ENCODE measurements around the gene OR14C36. TPM values are rescaled to one million over a fixed set of nuclear protein-coding genes. Genes with fewer than 3 reads are reported as not detected.
"Not testable (repeated sequence)": the region's sequence is repeated elsewhere in the genome, so short reads cannot be mapped to it uniquely, and the experiment has no call there.

The OR14C36 gene
- polyA plus RNA-seq (2012; ENCODE audit: insufficient read depth, insufficient read length), result not detected

DNA sequence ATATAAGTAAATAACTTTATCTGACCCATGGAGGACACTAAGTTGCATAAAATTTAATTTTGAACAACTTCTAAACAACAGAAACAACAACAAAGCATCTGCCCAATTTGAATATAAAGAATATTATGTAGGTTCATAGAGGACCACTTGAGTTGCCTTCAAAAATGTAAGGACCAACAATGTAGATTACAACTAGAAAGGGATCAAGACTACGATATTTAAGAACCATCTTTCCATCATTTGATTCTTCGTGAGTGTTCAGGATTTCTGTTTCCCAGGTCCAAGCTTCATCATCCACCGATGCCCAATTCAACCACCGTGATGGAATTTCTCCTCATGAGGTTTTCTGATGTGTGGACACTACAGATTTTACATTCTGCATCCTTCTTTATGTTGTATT is at the start of gene OR14C36:
Gene OR14C36, plus strand, starts transcription at position 301 of the 400 bp plus-strand sequence. Its CDS starts 0 bp downstream, at position 301.
- H3K4me3 ChIP-seq (ENCODE audit: low read length), result no peak within 1 kb of the TSS
- no peak for DNase-seq (ENCODE audit: low read depth, low spot score)

GRCh38 chr1:248303324-248303723 is 45.3 kb upstream of the OR14C36 start, which contains the start of gene OR2T12:
Gene OR2T12 (minus strand): TSS chr1:248303424. CDS start chr1:248295578, 7,846 bp downstream.
- DNase-seq (ENCODE audit: low read depth, low spot score), result no peak
- no peak within 1 kb of the TSS for H3K4me3 ChIP-seq (ENCODE audit: low read length)

GRCh38 chr1:248305672-248306071 is 42.9 kb upstream of the OR14C36 start:
- H3K4me3 ChIP-seq (ENCODE audit: low read length), result not testable (repeated sequence)

DNA sequence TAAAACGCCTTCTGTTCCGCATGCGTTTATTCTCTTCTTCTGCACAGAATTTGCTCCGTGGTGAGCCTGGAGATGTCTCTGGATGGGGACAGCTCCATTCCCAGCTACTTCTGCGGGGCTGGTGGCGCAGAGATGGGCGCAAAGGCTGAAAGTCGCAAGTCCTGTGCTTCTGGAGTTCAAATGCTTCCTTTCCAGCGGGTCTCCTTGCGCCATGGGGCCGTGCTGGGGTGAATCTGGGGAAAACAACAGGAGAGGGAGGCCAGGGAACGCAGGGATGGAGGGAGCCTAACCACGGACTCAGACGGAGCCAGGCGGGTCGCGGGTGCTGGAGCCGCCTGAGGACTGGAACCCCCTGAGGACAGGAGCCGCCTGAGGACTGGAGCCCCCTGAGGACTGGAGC is 42.5 kb upstream of the OR14C36 start:
- H3K4me3 ChIP-seq (ENCODE audit: low read length), result no peak overlapping the region
- DNase-seq (ENCODE audit: low read depth, low spot score), result no peak

More at GRCh38 chr1:248305672-248306071, 42.9 kb upstream of the OR14C36 start:
- DNase-seq (ENCODE audit: low read depth, low spot score), result not testable (repeated sequence)

- DNase-seq (ENCODE audit: low read depth, low spot score), result not testable (repeated sequence)
These were observed 41.8 kb upstream of the OR14C36 start for GRCh38 chr1:248306740-248307139.

GRCh38 chr1:248316796-248317195 is 31.8 kb upstream of the OR14C36 start:
- DNase-seq (ENCODE audit: low read depth, low spot score), result no peak
- H3K4me3 ChIP-seq (ENCODE audit: low read length), result no peak overlapping the region

More at GRCh38 chr1:248306740-248307139, 41.8 kb upstream of the OR14C36 start:
- H3K4me3 ChIP-seq (ENCODE audit: low read length), result not testable (repeated sequence)

DNA sequence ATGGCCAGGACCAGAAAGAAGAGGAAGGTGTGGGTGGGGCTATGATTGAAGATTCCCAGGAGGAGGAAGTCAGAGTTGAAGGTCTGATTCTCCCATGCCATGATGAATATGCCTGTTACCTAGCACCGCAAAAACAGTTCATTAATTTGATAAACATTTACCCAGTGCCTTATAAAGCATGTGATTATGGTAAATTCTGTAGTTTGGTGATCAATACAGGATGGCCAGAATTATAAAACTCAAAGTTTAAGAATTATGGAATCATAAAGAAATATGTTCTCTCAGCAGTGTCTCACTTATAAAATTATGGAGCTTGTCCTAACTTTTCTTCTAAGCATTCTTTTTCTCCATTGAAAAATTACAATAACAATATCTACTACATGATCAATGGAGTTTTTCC is 24.1 kb upstream of the OR14C36 start, which contains the start of gene OR2M7:
Gene OR2M7, minus strand, starts transcription at position 101 of the 400 bp plus-strand sequence. Its CDS starts 0 bp downstream, at position 101.
- no peak within 1 kb of the TSS for H3K4me3 ChIP-seq (ENCODE audit: low read length)
- no peak for DNase-seq (ENCODE audit: low read depth, low spot score)

- no peak overlapping the region for H3K4me3 ChIP-seq (ENCODE audit: low read length)
- DNase-seq (ENCODE audit: low read depth, low spot score), result no peak
These were observed 5.1 kb upstream of the OR14C36 start for GRCh38 chr1:248343451-248343850.

GRCh38 chr1:248359415-248359814 is 10.8 kb downstream of the OR14C36 start:
- DNase-seq (ENCODE audit: low read depth, low spot score), result no peak
- H3K4me3 ChIP-seq (ENCODE audit: low read length), result no peak overlapping the region

DNA sequence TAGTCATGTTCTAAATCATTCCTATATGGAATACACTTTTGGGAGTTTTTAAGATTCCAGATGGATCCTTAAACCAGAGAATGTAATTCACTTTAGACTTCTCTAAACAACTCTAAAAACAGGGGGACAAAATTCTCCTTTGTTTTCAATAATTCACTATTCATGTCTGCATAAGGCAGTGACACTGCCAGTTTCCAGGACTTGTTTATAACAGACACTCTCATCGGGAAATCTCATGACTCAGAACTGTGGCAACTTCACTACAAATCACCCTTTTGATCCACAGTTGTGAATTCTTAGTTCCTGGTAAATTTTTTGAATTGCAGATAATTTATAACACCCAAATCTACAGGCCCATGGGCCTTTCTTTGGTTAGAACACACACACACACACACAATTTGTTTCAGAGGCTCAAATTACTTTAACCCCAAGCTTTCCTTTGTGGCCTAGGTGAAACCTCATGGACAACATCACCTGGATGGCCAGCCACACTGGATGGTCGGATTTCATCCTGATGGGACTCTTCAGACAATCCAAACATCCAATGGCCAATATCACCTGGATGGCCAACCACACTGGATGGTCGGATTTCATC is 12.6 kb downstream of the OR14C36 start, which contains the start of gene OR2T4:
Gene OR2T4, plus strand, starts transcription at position 545 of the 595 bp plus-strand sequence. Its CDS starts 0 bp downstream, at position 545.
- DNase-seq (ENCODE audit: low read depth, low spot score), result no peak
- H3K4me3 ChIP-seq (ENCODE audit: low read length), result no peak within 1 kb of the TSS

DNA sequence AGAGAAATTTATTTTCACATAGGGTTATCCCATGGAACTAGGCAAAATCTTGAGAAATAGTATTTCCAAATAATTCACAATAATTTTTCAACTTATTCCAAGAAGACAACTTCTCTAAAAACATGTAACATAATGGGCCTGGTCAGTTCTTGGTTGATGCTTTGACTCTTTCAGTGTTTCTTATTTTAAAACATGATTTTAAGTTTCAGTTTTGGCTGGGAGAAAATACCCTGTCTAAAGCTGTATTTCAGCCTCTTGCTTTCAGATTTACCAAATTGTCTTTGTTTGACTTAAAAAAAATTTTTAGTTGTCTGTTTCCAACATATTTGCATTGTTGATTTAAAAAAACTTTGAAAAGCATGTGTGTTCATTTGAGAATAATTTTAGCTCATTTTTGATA is 18.0 kb downstream of the OR14C36 start:
- DNase-seq (ENCODE audit: low read depth, low spot score), result no peak
- no peak overlapping the region for H3K4me3 ChIP-seq (ENCODE audit: low read length)

- peak; percentile 5 for DNase-seq (ENCODE audit: low read depth, low spot score)
These were observed 23.8 kb downstream of the OR14C36 start for GRCh38 chr1:248372394-248372793.

GRCh38 chr1:248373761-248374160 is 25.2 kb downstream of the OR14C36 start:
- no peak for DNase-seq (ENCODE audit: low read depth, low spot score)
- H3K4me3 ChIP-seq (ENCODE audit: low read length), result no peak overlapping the region

More at GRCh38 chr1:248372394-248372793, 23.8 kb downstream of the OR14C36 start:
- no peak overlapping the region for H3K4me3 ChIP-seq (ENCODE audit: low read length)

GRCh38 chr1:248375446-248375845 is 26.9 kb downstream of the OR14C36 start, which contains the start of gene OR2T6:
Gene OR2T6 (plus strand): TSS chr1:248375746. CDS start chr1:248387609, 11,863 bp downstream.
- DNase-seq (ENCODE audit: low read depth, low spot score), result no peak
- H3K4me3 ChIP-seq (ENCODE audit: low read length), result no peak within 1 kb of the TSS

GRCh38 chr1:248376916-248377315 is 28.3 kb downstream of the OR14C36 start:
- no peak overlapping the region for H3K4me3 ChIP-seq (ENCODE audit: low read length)
- no peak for DNase-seq (ENCODE audit: low read depth, low spot score)

DNA sequence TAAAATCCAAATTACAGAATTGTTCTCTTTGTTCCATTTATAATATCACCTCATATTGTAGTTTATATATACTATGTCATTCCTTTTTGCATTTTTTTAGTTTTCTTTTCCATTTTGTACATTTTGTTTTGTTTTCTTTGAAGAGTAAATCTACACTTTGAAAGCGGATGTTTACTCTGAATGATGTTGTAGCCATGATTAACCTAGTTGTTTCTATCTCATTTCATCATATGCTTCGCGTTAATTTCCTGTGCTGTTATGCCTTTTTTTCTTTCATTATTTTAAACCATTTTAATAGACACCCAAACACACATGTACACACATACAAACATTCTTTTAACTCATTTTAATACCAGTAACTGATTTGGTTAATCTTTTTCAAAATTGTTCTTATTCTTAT is 32.3 kb downstream of the OR14C36 start:
- no peak overlapping the region for H3K4me3 ChIP-seq (ENCODE audit: low read length)

GRCh38 chr1:248388426-248388825 is 39.9 kb downstream of the OR14C36 start:
- H3K4me3 ChIP-seq (ENCODE audit: low read length), result no peak overlapping the region
- DNase-seq (ENCODE audit: low read depth, low spot score), result no peak

More for the DNA sequence above, 32.3 kb downstream of the OR14C36 start:
- DNase-seq (ENCODE audit: low read depth, low spot score), result no peak

GRCh38 chr1:248393050-248393449 is 44.5 kb downstream of the OR14C36 start:
- DNase-seq (ENCODE audit: low read depth, low spot score), result no peak
- no peak overlapping the region for H3K4me3 ChIP-seq (ENCODE audit: low read length)
